Neural progenitor cell (in vitro differentiated cells): ENCODE data around the gene PMS1. TPM values are rescaled to one million over a fixed set of nuclear protein-coding genes. Genes with fewer than 3 reads are reported as not detected.

Source experiments
- DNase-seq: peaks from one replicate; pipeline ENCODE4 v3.0.0-alpha.2; 2016; ENCODE audit warnings: low spot score
- H2AFZ ChIP-seq: fragments of 200-600 bp; sonication (generic); replicated peaks from 2 replicates; pipeline ENCODE4 v1.6.1; 2016; ENCODE audit warnings: antibody characterized with exemption
- H3F3A ChIP-seq: fragments of 200-600 bp; sonication (generic); 2 replicates; pipeline ENCODE4 v1.6.1; 2016; ENCODE audit warnings: antibody characterized with exemption, low read depth
- H3K27ac ChIP-seq: fragments of 200-600 bp; sonication (generic); 2 replicates; pipeline ENCODE4 v1.5.1; 2016; ENCODE audit warnings: mild to moderate bottlenecking
- H3K27me3 ChIP-seq: fragments of 200-600 bp; sonication (generic); 2 replicates; pipeline ENCODE4 v1.6.1; 2016; ENCODE audit warnings: mild to moderate bottlenecking, moderate library complexity
- H3K36me3 ChIP-seq: fragments of 200-600 bp; sonication (generic); 2 replicates; pipeline ENCODE4 v1.5.1; 2016
- H3K4me1 ChIP-seq: fragments of 200-600 bp; sonication (generic); 2 replicates; pipeline ENCODE4 v1.6.1; 2016; ENCODE audit warnings: mixed run types
- H3K4me2 ChIP-seq: fragments of 200-600 bp; sonication (generic); 2 replicates; pipeline ENCODE4 v1.6.1; 2016
- H3K4me3 ChIP-seq: fragments of 200-600 bp; sonication (generic); 2 replicates; pipeline ENCODE4 v1.5.1; 2016
- H3K79me2 ChIP-seq: fragments of 200-600 bp; sonication (generic); 2 replicates; pipeline ENCODE4 v1.6.1; 2016; ENCODE audit warnings: low read depth
- H3K9ac ChIP-seq: fragments of 200-600 bp; sonication (generic); 2 replicates; pipeline ENCODE4 v1.6.1; 2016
- H3K9me3 ChIP-seq: fragments of 200-600 bp; sonication (generic); 2 replicates; pipeline ENCODE4 v1.5.1; 2016; ENCODE audit warnings: low read depth
- H4K20me1 ChIP-seq: fragments of 200-600 bp; sonication (generic); 2 replicates; pipeline ENCODE4 v1.6.1; 2016; ENCODE audit warnings: low read depth
- H3K27ac Mint-ChIP-seq: 3 replicates; pipeline ENCODE4 v1.8.0; 2021; ENCODE audit warnings: mixed read lengths
- H3K27me3 Mint-ChIP-seq: 2 replicates; pipeline ENCODE4 v1.8.0; 2022; ENCODE audit warnings: low read depth, mild to moderate bottlenecking, inconsistent platforms, moderate library complexity, mixed read lengths; ENCODE audit not compliant: insufficient read depth
- H3K36me3 Mint-ChIP-seq: 3 replicates; pipeline ENCODE4 v1.8.0; 2021; ENCODE audit warnings: mixed read lengths
- H3K4me1 Mint-ChIP-seq: 3 replicates; pipeline ENCODE4 v1.8.0; 2021; ENCODE audit warnings: mixed read lengths
- H3K4me3 Mint-ChIP-seq: 3 replicates; pipeline ENCODE4 v1.8.0; 2021; ENCODE audit warnings: mild to moderate bottlenecking, moderate library complexity, mixed read lengths
- H3K9me3 Mint-ChIP-seq: 3 replicates; pipeline ENCODE4 v1.8.0; 2020; ENCODE audit warnings: mixed read lengths
- CTCF ChIP-seq: fragments of 200-600 bp; sonication (generic); IDR thresholded peaks from 2 replicates; pipeline ENCODE4 v1.5.1; 2017; ENCODE audit warnings: antibody characterized with exemption, mild to moderate bottlenecking
- EZH2 ChIP-seq: fragments of 200-600 bp; sonication (generic); IDR thresholded peaks from 2 replicates; pipeline ENCODE4 v1.6.1; 2017; ENCODE audit warnings: antibody characterized with exemption, mild to moderate bottlenecking, moderate library complexity
- EZH2phosphoT487 ChIP-seq: fragments of 200-600 bp; sonication (generic); IDR thresholded peaks from 2 replicates; pipeline ENCODE4 v1.6.1; 2017; ENCODE audit warnings: antibody characterized with exemption
- total RNA-seq: library from RNA; depleted of rRNA; stranded (reverse); fragments of >200 nt; gene quantifications from 2 replicates; pipeline ENCODE4 v1.2.3, GENCODE V29; 2015; ENCODE audit warnings: low replicate concordance

The PMS1 gene
- total RNA-seq, 1 donor from 2014 or later: 97.9 TPM

DNA sequence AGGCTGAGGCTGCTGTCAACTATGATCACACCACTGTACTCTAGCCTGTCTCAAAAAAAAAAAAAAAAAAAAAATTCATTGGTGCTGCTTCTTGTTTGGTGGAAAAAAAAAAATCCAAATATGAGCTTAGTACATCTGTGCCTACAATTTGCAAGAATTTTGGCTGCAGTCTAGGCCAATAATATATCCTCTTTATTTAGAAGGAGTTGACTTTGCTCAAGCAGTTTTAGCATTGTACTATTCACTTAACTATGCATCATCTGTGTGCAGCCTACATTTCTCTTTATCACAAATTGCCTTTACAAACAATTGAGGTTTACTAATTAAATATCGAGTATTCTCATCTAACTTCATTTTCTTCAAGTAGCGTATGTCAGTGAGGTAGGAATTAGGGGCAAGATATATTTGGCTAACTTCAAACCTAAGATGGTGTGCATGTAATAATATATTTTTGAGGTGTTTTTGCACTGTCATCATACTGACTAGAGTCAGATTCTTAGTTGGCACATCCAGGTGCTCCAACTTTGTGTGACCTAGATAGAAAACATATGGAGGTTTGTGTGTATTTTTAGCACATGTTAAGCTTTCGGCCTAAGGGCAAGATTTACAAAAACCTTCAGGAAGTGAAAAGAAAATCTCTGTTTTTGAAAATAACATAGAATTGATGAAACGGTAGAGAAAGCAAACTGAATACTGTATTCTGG lies 51.8 kb downstream of the PMS1 start:
- H3K4me1 ChIP-seq: no peaks in the 10 kb centered on the region
- H3F3A ChIP-seq: no peaks in the 10 kb centered on the region
- no peaks in the 10 kb centered on the region for H3K9me3 ChIP-seq
- TF ChIP-seq CTCF: no peak
- TF ChIP-seq EZH2: no peak
- no peak for TF ChIP-seq EZH2phosphoT487
- H3K79me2 ChIP-seq: peaks cover 9% of the 10 kb centered on the region
- no peak for DNase-seq
- Mint-ChIP-seq H3K27me3 (peaks cover 3% of the 10 kb centered on the region), H3K4me1 (no peaks in the 10 kb centered on the region), H3K9me3 (no peaks in the 10 kb centered on the region), H3K36me3 (peaks cover 8% of the 10 kb centered on the region), H3K27ac (peak overlapping the region; percentile 9), H3K4me3 (no peak overlapping the region)
- H3K4me3 ChIP-seq: no peak overlapping the region
- H2AFZ ChIP-seq: no peak overlapping the region
- no peaks in the 10 kb centered on the region for H3K27me3 ChIP-seq
- H3K4me2 ChIP-seq: no peak overlapping the region
- no peak overlapping the region for H3K27ac ChIP-seq
- no peaks in the 10 kb centered on the region for H4K20me1 ChIP-seq
- H3K9ac ChIP-seq: no peak overlapping the region
- peaks cover 6% of the 10 kb centered on the region for H3K36me3 ChIP-seq

DNA sequence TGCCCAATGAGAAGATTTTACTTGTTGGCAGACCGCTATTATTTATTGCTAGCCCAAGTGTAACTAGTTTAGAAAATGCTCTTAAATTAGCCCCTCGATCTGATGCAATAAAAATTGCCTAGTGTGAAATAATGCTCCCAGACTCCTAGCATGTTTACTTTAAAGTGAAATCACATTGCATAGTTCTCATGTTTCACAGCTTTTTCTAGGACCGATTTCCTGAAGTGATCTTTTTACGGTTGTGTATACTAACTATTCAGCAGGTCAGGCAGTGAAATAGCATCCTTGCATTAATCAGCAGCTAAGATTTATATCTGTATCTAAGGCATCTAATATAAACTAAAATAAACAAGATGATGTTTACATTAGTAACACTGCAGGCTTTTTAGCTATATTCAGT lies 52.4 kb downstream of the PMS1 start:
- no peak overlapping the region for H3K4me2 ChIP-seq

DNA sequence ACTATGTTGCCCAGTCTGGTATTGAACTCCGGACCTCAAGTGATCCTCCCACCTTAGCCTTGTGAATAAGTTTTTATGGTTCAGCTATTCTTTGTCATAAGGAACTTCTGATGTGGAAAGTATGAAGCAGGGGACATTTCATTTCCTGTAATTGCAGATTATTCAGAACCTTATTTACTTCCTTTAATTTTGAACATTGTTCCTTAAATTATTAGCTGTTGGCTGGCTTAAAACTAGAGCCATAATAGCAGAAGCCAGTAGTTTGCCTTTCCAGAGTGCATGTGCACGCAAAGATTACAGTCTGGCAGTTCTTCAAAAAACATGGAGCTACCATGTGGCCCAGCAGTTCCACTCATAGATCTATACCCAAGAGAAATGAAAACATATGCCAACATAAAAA lies 53.1 kb downstream of the PMS1 start:
- H3K27me3 Mint-ChIP-seq: peaks cover 3% of the 10 kb centered on the region
- DNase-seq: no peak
- H3K36me3 ChIP-seq: peaks cover 6% of the 10 kb centered on the region
- H3K9me3 Mint-ChIP-seq: no peaks in the 10 kb centered on the region
- H3K4me1 ChIP-seq: no peaks in the 10 kb centered on the region
- H3K4me1 Mint-ChIP-seq: no peaks in the 10 kb centered on the region
- H4K20me1 ChIP-seq: peaks cover 4% of the 10 kb centered on the region
- no peak overlapping the region for H3K4me3 ChIP-seq
- no peak overlapping the region for H3K27ac ChIP-seq
- no peaks in the 10 kb centered on the region for H3F3A ChIP-seq
- no peak overlapping the region for H3K27ac Mint-ChIP-seq
- peaks cover 9% of the 10 kb centered on the region for H3K79me2 ChIP-seq
- H3K9me3 ChIP-seq: no peaks in the 10 kb centered on the region
- H3K27me3 ChIP-seq: no peaks in the 10 kb centered on the region
- no peak for TF ChIP-seq EZH2
- TF ChIP-seq EZH2phosphoT487: no peak
- TF ChIP-seq CTCF: no peak
- no peak overlapping the region for H2AFZ ChIP-seq
- H3K4me2 ChIP-seq: no peak overlapping the region
- peaks cover 12% of the 10 kb centered on the region for H3K36me3 Mint-ChIP-seq
- H3K4me3 Mint-ChIP-seq: no peak overlapping the region
- H3K9ac ChIP-seq: no peak overlapping the region

More for the DNA sequence above, 52.4 kb downstream of the PMS1 start:
- Histone ChIP-seq H3K9me3 (no peaks in the 10 kb centered on the region), H3K79me2 (peaks cover 9% of the 10 kb centered on the region), H3K9ac (no peak overlapping the region), H3K27ac (no peak overlapping the region), H3K4me1 (no peaks in the 10 kb centered on the region), H3F3A (no peaks in the 10 kb centered on the region), H3K27me3 (no peaks in the 10 kb centered on the region), H3K36me3 (peaks cover 6% of the 10 kb centered on the region), H4K20me1 (no peaks in the 10 kb centered on the region), H3K4me3 (no peak overlapping the region), H2AFZ (no peak overlapping the region)
- Mint-ChIP-seq H3K27me3 (peaks cover 3% of the 10 kb centered on the region), H3K27ac (peak overlapping the region; percentile 62), H3K4me3 (no peak overlapping the region), H3K36me3 (peaks cover 8% of the 10 kb centered on the region), H3K9me3 (no peaks in the 10 kb centered on the region), H3K4me1 (no peaks in the 10 kb centered on the region)
- no peak for DNase-seq
- TF ChIP-seq EZH2phosphoT487: no peak
- TF ChIP-seq CTCF: no peak
- no peak for TF ChIP-seq EZH2
